ENCODE results near the gene SREBF1.

Gene SREBF1

GRCh38 chr17:17836818-17837379, at the start of gene SREBF1:
Gene SREBF1, minus strand, starts transcription at chr17:17836986. Its CDS starts 169 bp downstream, at chr17:17836817.
- no peak for DNase-seq

GRCh38 chr17:17886226-17886625, 49.4 kb upstream of the SREBF1 start:
- peak; percentile 69 for DNase-seq

GRCh38 chr17:17884391-17885357, 47.9 kb upstream of the SREBF1 start:
- peak; percentile 91 for DNase-seq

DNA sequence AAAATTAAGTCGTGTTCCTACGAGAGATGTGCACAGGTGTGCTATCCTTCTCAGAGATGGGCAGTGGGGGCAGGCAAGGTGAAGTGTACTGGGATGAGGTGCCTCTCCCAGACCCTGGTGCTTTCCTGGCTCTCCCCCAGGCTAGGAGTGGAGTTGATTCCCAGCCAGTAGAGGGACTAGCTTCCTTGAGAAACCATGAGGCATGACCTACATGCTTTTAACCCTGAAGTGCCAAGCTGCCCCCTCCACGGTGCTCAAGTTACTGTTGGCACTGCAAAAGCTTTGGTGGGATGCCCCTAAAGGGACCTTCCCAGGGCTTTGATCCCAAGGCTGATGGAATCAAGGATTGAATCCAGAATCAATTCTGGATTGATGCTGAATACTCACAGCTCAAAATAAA, 47.0 kb upstream of the SREBF1 start:
- DNase-seq: no peak

DNA sequence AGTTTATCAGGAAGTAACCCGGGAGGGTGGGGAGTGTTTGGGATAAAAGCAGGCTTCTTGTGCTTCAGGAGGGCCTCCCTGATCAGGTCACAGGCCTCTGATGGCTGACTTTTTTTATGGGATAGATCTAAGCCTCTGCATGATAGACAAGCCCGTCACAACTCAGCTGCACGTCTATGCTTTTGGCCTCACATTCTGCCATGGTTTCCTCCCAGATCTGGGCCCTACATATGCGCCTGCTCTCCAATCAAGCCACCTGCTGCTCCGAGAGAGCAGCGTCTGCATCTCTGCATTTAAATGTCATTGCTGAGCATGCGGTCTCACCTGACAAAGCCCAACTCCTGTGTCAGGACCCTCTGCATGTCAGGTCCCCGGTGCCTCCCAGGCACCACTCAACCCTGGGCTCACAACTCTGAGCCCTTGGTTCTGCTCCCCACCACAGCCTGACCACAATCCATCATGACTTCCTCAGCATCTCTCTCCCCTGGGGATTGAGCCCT, 45.3 kb upstream of the SREBF1 start:
- no peak for DNase-seq

DNA sequence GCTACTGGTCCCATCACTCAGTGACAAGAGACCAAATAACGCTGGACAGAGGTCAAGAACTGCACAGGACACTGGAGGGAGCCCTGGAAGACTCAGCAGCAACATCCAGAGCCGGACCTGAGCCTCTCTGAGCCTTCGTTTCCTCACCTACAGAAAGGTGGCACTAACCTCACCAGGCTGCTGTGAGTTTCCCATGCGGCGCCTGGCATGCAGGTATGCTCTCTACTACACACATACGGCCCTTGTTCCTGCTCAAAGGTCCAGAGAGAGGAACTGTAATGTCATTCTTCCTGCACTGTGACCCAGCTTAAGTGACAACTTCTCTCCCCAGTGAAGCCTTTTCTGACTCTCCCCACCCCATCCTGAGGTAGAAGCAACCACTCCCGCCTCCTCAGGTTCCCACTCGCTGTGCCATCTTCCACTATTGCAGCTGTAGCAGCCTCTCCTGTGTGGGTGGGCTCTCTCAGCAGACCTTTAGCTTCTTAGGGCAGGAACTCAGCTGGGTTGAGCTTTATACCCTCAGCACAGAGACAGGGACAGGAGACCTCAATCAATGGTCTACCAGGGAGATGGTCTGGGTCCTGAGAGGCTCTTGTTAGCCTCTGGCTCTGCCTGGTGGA, 43.9 kb upstream of the SREBF1 start:
- no peak for DNase-seq

DNA sequence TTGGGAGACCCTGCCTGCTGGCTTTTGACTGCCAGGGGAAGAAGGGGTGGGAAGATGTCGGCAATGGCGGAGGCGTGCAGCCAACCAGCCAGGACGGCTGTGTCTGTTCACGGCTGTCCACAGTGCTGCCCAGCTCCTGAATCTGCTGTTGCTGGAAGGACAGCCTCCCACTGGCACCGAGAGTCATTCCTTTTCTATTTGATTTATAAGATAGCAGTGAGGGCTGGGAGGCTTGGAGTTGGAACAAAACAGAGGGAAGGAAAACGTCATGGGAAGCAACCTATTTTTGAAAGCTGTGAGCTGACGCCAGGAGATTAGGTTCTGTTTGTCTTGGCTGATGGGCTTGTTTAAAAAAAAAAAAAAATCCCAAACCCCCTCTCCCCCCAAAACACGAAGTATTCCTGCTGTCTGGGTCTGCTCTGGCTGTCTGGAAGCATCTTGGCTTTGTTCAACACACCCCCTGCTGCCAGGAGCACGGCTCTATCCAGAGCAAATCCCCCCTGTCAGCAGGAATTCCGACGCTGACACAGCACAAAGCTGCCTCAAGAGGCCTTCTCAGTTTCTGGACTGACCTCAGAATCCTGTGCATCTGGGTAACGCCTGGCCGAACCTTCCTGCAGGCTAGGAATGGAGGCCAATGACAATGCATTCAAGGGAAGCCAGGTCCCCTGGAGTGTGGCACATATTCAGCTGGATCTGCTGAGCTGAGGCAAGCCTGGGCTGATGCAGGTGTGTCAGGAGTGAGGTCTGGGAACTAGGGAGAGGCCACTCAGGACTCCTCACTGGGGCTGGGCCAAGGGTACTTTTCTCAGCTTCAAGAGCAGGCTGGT, 41.0 kb upstream of the SREBF1 start:
- DNase-seq: no peak

DNA sequence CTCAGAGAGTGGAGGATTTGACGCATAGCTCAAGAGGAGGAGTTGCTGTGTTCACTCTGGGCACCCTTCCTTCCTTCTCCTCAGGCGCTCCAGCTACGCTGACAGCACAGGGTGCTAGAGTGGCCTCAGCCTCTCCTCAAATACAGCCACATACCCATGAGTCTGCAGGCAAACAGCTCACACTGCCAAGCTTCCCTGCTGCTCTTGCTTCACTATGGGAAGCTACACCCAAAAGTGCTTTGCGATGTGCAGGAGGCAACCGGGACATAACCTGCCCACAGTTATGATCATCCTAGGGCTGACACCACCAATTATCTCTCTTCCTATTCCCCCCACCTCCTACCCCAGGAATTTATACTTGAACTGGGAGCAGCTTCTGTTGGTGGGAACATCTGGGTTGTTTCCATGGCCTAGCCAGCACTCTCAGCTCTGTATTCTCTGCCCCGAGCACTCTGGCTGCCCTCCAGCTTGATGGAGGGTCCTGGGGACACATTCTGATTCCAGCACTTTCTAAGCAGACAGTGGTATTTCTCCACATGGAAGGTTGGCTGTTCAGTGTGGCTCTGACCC, 40.3 kb upstream of the SREBF1 start:
- DNase-seq: no peak

DNA sequence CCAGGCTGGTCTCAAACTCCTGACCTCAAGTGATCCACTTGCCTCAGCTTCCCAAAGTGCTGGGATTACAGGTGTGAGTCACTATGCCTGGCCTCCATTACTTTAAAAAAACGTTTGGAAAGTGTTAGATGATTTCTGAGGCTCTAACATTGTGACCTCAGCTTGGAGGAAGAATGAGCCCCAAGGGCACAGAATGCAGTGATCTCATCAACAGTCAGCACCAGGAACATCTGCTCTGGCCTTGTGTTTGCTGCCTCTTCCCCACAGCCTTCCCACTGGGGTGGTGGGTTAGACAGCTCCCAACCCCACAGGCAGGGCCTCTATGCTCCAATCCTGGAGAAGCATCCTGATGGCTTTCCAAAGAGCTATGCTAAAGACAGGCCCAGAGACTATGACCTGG, 37.7 kb upstream of the SREBF1 start:
- DNase-seq: no peak

- no peak for DNase-seq
Observed at GRCh38 chr17:17873450-17873991, 36.7 kb upstream of the SREBF1 start.

GRCh38 chr17:17872547-17873345, 36.0 kb upstream of the SREBF1 start:
- DNase-seq: no peak

DNA sequence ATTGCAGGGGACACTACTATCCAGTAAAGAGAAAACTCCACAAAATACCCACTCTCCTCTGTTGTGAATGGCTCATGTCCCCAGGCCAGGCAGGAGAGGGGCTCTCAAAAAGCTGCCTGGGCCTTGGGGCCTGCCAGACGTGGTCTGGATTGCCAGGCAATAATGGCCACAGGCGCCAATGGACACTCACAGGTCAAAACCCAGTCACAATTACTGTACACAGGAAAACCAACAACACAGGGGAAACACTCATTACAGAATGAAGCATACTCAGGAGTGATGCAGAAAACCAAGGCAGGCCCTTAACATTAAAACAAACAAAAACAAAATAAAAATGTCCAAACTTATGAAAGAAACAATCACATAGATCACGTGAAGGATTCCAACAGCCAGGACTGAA, 35.1 kb upstream of the SREBF1 start:
- DNase-seq: no peak

GRCh38 chr17:17870247-17870646, 33.5 kb upstream of the SREBF1 start:
- no peak for DNase-seq

GRCh38 chr17:17868641-17869522, 32.1 kb upstream of the SREBF1 start:
- no peak for DNase-seq

DNA sequence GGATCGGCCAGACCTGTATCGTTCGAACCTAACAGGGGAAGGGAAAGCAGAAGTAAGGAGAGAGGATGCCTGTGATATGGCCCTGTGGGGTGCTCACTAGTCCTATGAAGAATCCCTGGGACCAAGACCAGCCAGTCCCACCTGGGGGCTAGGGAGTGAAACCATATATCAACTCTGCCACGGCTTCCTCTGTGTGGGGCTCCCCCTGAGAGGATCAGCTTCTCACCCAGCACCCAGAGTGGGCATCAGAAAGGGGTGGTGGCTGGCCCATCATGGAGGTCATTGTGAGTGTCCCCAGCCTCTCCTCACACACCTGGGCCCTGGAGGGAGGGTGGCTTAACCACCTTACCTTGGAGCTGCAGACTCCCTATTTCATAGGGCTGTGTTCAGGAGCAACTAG, 30.1 kb upstream of the SREBF1 start:
- no peak for DNase-seq

DNA sequence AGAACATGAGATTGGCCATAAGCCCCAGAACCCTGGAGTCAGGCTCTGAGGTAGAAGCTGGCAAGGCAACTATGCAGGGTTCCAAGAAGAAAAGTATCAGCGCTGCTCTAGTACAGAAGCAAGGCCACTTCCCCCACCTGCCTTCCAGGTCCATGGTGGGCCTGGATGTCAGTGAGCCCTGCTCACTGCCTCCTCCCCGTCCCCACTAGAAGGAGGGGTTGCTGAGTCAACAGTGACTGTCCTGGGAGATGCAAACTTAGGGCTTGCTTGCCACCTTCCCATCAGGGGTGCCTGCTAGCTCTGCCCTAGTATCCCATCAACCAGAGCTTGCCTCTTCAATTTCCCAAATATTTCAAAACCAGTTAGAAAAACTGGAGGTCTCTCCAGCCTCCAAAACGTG, 29.6 kb upstream of the SREBF1 start:
- no peak for DNase-seq

GRCh38 chr17:17865035-17865434, 28.2 kb upstream of the SREBF1 start:
- DNase-seq: no peak

GRCh38 chr17:17860766-17861107, 24.0 kb upstream of the SREBF1 start:
- DNase-seq: no peak

GRCh38 chr17:17859909-17860765, 23.4 kb upstream of the SREBF1 start:
- no peak for DNase-seq

Data from NCI-H524 treated with DMSO at 0.1 percent for 48 hours (cell line).